ENCODE results near the gene RBBP8. TPM values are rescaled to one million over a fixed set of nuclear protein-coding genes. Genes with fewer than 3 reads are reported as not detected.

Gene RBBP8
- polyA plus RNA-seq, 1 donor from 2014 or later: 19.5 TPM

GRCh38 chr18:23032030-23032582 lies 99.0 kb downstream of the RBBP8 start:
- no peak for TF ChIP-seq REST (IDR thresholded peaks at IDR 0.05; ENCODE audit: borderline replicate concordance)
- TF ChIP-seq EP300 (conservative IDR thresholded peaks at IDR 0.05; ENCODE audit: poor library complexity, severe bottlenecking): no peak
- no peaks in the 10 kb centered on the region for H3K9me3 ChIP-seq (ENCODE audit: low read length)

GRCh38 chr18:23033056-23033455 lies 99.9 kb downstream of the RBBP8 start:
- H3K9me2 ChIP-seq (ENCODE audit: insufficient read depth, low read length): no peaks in the 10 kb centered on the region
- H3K79me2 ChIP-seq (replicated peaks; ENCODE audit: insufficient read depth, low read length): no peaks in the 10 kb centered on the region
- TF ChIP-seq EZH2 (IDR thresholded peaks at IDR 0.05; ENCODE audit: borderline replicate concordance, insufficient read depth, low read length, poor library complexity, severe bottlenecking): no peak
- TF ChIP-seq REST (IDR thresholded peaks at IDR 0.05; ENCODE audit: borderline replicate concordance): no peak
- no peak for TF ChIP-seq CTCF (IDR thresholded peaks at IDR 0.05; ENCODE audit: poor library complexity, severe bottlenecking)
- no peak for TF ChIP-seq RAD21 (conservative IDR thresholded peaks at IDR 0.05)
- no peak for TF ChIP-seq MXI1 (conservative IDR thresholded peaks at IDR 0.05; ENCODE audit: poor library complexity, severe bottlenecking)
- TF ChIP-seq EP300 (conservative IDR thresholded peaks at IDR 0.05; ENCODE audit: poor library complexity, severe bottlenecking): no peak
- TF ChIP-seq POLR2AphosphoS5 (IDR thresholded peaks at IDR 0.05): no peak
- TF ChIP-seq TAF1 (IDR thresholded peaks at IDR 0.05; ENCODE audit: low read depth): no peak
- TF ChIP-seq SMC3 (conservative IDR thresholded peaks at IDR 0.05; ENCODE audit: poor library complexity): no peak
- no peak overlapping the region for H2AFZ ChIP-seq (ENCODE audit: low read depth, low read length)
- no peaks in the 10 kb centered on the region for H3K27me3 ChIP-seq (ENCODE audit: insufficient read depth, low read depth, low read length)
- H3K27ac ChIP-seq (ENCODE audit: low read length): no peak overlapping the region
- no peaks in the 10 kb centered on the region for H3F3A ChIP-seq (ENCODE audit: insufficient read depth, low read length, poor library complexity, severe bottlenecking)
- H3K9ac ChIP-seq (ENCODE audit: low read length): no peak overlapping the region
- no peak overlapping the region for H3K4me3 ChIP-seq (ENCODE audit: low read length)
- H3K36me3 ChIP-seq (ENCODE audit: insufficient read depth, low read length): no peaks in the 10 kb centered on the region
- H3K9me3 ChIP-seq (ENCODE audit: low read length): no peaks in the 10 kb centered on the region
- no peak overlapping the region for H3K4me2 ChIP-seq (ENCODE audit: low read length)
- H4K20me1 ChIP-seq (ENCODE audit: insufficient read depth): no peaks in the 10 kb centered on the region

More at GRCh38 chr18:23032030-23032582, 99.0 kb downstream of the RBBP8 start:
- no peak overlapping the region for H2AFZ ChIP-seq (ENCODE audit: low read depth, low read length)
- no peaks in the 10 kb centered on the region for H3F3A ChIP-seq (ENCODE audit: insufficient read depth, low read length, poor library complexity, severe bottlenecking)
- H3K9me2 ChIP-seq (ENCODE audit: insufficient read depth, low read length): no peaks in the 10 kb centered on the region
- no peaks in the 10 kb centered on the region for H4K20me1 ChIP-seq (ENCODE audit: insufficient read depth)
- H3K4me3 ChIP-seq (ENCODE audit: low read length): no peak overlapping the region
- H3K9ac ChIP-seq (ENCODE audit: low read length): no peak overlapping the region
- no peaks in the 10 kb centered on the region for H3K36me3 ChIP-seq (ENCODE audit: insufficient read depth, low read length)
- H3K4me2 ChIP-seq (ENCODE audit: low read length): no peak overlapping the region
- no peaks in the 10 kb centered on the region for H3K27me3 ChIP-seq (ENCODE audit: insufficient read depth, low read depth, low read length)
- H3K27ac ChIP-seq (ENCODE audit: low read length): no peak overlapping the region
- H3K79me2 ChIP-seq (replicated peaks; ENCODE audit: insufficient read depth, low read length): no peaks in the 10 kb centered on the region
